ENCODE measurements around the gene XRCC5.

DNA sequence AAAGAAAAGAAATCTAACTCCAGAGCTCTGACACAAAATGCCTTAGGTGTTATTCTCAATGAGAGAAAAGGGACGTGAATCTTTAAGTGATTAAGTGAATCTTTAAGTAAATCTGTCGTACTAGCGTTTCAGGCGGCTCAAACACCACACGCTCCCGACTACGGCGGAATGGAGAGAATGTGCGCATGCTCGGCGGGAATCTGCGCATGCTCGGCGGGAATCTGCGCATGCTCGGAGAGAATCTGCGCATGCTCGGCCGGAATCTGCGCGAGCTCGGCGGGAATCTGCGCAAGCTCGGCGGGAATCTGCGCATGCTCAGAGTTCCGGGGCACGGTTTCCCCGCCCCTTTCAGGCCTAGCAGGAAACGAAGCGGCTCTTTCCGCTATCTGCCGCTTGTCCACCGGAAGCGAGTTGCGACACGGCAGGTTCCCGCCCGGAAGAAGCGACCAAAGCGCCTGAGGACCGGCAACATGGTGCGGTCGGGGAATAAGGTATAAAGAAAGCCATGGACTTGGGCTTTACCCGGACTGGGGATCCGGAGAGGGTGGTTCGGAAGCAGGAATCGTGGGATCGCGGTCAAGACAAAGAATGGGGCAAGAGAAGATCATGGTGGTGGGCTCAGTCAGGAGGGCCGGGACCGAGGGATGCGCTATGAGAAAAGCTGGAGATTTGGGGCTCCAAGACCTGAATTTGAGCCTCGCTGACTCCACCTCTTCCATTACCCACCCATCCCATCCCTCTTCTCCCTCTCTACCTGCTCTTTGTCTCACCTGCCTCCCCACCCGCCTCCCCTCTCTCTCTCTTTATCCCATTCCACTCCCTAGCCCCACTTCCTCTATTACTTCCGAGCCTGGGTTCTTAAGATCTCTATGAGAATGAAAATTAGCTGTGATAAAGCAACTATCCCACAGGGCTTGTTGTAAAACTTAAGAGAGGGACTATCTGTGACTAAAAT, at the start of gene XRCC5:
- TF ChIP-seq, protein P1, sequence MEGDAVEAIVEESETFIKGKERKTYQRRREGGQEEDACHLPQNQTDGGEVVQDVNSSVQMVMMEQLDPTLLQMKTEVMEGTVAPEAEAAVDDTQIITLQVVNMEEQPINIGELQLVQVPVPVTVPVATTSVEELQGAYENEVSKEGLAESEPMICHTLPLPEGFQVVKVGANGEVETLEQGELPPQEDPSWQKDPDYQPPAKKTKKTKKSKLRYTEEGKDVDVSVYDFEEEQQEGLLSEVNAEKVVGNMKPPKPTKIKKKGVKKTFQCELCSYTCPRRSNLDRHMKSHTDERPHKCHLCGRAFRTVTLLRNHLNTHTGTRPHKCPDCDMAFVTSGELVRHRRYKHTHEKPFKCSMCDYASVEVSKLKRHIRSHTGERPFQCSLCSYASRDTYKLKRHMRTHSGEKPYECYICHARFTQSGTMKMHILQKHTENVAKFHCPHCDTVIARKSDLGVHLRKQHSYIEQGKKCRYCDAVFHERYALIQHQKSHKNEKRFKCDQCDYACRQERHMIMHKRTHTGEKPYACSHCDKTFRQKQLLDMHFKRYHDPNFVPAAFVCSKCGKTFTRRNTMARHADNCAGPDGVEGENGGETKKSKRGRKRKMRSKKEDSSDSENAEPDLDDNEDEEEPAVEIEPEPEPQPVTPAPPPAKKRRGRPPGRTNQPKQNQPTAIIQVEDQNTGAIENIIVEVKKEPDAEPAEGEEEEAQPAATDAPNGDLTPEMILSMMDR (IDR thresholded peaks at IDR 0.05) = no peak
- TF ChIP-seq ZFX (IDR thresholded peaks at IDR 0.05; ENCODE audit: borderline replicate concordance) = no peak
